HEK293 (cell line): ENCODE data around the gene DUSP1.
A peak's percentile ranks its signal among the peaks of the same experiment; 100 is the strongest.

Source experiments
- BCL11B ChIP-seq: fragments of 450-650 bp; formaldehyde crosslinking; IDR thresholded peaks from 2 replicates; pipeline ENCODE4 v1.5.1; 2016; ENCODE audit warnings: low read depth, missing biosample characterization, missing genetic modification characterization
- PBX3 ChIP-seq: sonication (generic); formaldehyde crosslinking; IDR thresholded peaks from 2 replicates; pipeline ENCODE4 v1.8.1; 2022; ENCODE audit warnings: mild to moderate bottlenecking, moderate library complexity, missing genetic modification reagents
- PRDM6 ChIP-seq: fragments of 450-650 bp; formaldehyde crosslinking; IDR thresholded peaks from 2 replicates; pipeline ENCODE4 v1.5.1; 2017; ENCODE audit warnings: missing biosample characterization, missing genetic modification characterization
- SP3 ChIP-seq: fragments of 450-650 bp; formaldehyde crosslinking; IDR thresholded peaks from 2 replicates; pipeline ENCODE4 v1.5.1; 2016; ENCODE audit warnings: missing biosample characterization, missing genetic modification characterization
- ZBTB6 ChIP-seq: fragments of 450-650 bp; formaldehyde crosslinking; IDR thresholded peaks from 2 replicates; pipeline ENCODE4 v1.5.1; 2017; ENCODE audit warnings: missing biosample characterization, missing genetic modification characterization
- ZNF10 ChIP-seq: fragments of 450-650 bp; formaldehyde crosslinking; IDR thresholded peaks from 2 replicates; pipeline ENCODE4 v1.5.1; 2017; ENCODE audit warnings: missing biosample characterization, missing genetic modification characterization
- ZNF138 ChIP-seq: fragments of 450-650 bp; formaldehyde crosslinking; IDR thresholded peaks from 2 replicates; pipeline ENCODE4 v1.5.1; 2016; ENCODE audit warnings: missing biosample characterization, missing genetic modification characterization, borderline replicate concordance
- ZNF157 ChIP-seq: fragments of 450-650 bp; formaldehyde crosslinking; IDR thresholded peaks from 2 replicates; pipeline ENCODE4 v1.5.1; 2016; ENCODE audit warnings: missing biosample characterization, missing genetic modification characterization
- ZNF19 ChIP-seq: fragments of 450-650 bp; formaldehyde crosslinking; IDR thresholded peaks from 2 replicates; pipeline ENCODE4; 2016; ENCODE audit warnings: missing biosample characterization, missing genetic modification characterization, low read depth
- ZNF23 ChIP-seq: fragments of 450-650 bp; formaldehyde crosslinking; IDR thresholded peaks from 2 replicates; pipeline ENCODE4 v1.5.1; 2016; ENCODE audit warnings: missing biosample characterization, missing genetic modification characterization, borderline replicate concordance
- ZNF302 ChIP-seq: fragments of 450-650 bp; formaldehyde crosslinking; IDR thresholded peaks from 2 replicates; pipeline ENCODE4 v1.5.1; 2016; ENCODE audit warnings: missing biosample characterization, missing genetic modification characterization, low read depth
- ZNF311 ChIP-seq: fragments of 450-650 bp; formaldehyde crosslinking; IDR thresholded peaks from 2 replicates; pipeline ENCODE4 v1.5.1; 2017; ENCODE audit warnings: missing biosample characterization, missing genetic modification characterization, borderline replicate concordance
- ZNF394 ChIP-seq: fragments of 450-650 bp; formaldehyde crosslinking; IDR thresholded peaks from 2 replicates; pipeline ENCODE4 v1.5.1; 2016; ENCODE audit warnings: missing biosample characterization, missing genetic modification characterization, mild to moderate bottlenecking, moderate library complexity, borderline replicate concordance
- ZNF623 ChIP-seq: fragments of 450-650 bp; formaldehyde crosslinking; IDR thresholded peaks from 2 replicates; pipeline ENCODE4 v1.5.1; 2016; ENCODE audit warnings: missing biosample characterization, missing genetic modification characterization
- ZNF660 ChIP-seq: fragments of 450-650 bp; IDR thresholded peaks from 2 replicates; pipeline ENCODE4 v1.5.1; 2018; ENCODE audit warnings: missing biosample characterization, mild to moderate bottlenecking, missing genetic modification characterization
- ZNF677 ChIP-seq: fragments of 450-650 bp; IDR thresholded peaks from 2 replicates; pipeline ENCODE4 v1.5.0; 2018; ENCODE audit warnings: missing biosample characterization, mild to moderate bottlenecking, missing genetic modification characterization, moderate library complexity
- ZNF776 ChIP-seq: fragments of 450-650 bp; formaldehyde crosslinking; IDR thresholded peaks from 2 replicates; pipeline ENCODE4 v1.5.0; 2017; ENCODE audit warnings: missing biosample characterization, missing genetic modification characterization, borderline replicate concordance
- ZSCAN30 ChIP-seq: fragments of 450-650 bp; IDR thresholded peaks from 2 replicates; pipeline ENCODE4 v1.5.1; 2018; ENCODE audit warnings: missing biosample characterization, mild to moderate bottlenecking, missing genetic modification characterization, moderate library complexity
- TF ChIP-seq, protein P1 (sequence below): fragments of 450-650 bp; formaldehyde crosslinking; IDR thresholded peaks from 2 replicates; pipeline ENCODE4 v1.5.1; 2016; ENCODE audit warnings: missing biosample characterization, missing genetic modification characterization
- TF ChIP-seq, protein P2 (sequence below): IDR thresholded peaks from 2 replicates; pipeline ENCODE4 v1.6.1; 2011; ENCODE audit warnings: mild to moderate bottlenecking, low read depth, low read length, borderline replicate concordance
- TF ChIP-seq, protein P3 (sequence below): fragments of 450-650 bp; formaldehyde crosslinking; IDR thresholded peaks from 2 replicates; pipeline ENCODE4 v1.5.1; 2016; ENCODE audit warnings: missing biosample characterization, missing genetic modification characterization
- TF ChIP-seq, protein P4 (sequence below): fragments of 450-650 bp; formaldehyde crosslinking; IDR thresholded peaks from 2 replicates; pipeline ENCODE4 v1.5.1; 2016; ENCODE audit warnings: missing biosample characterization, missing genetic modification characterization, borderline replicate concordance

Gene DUSP1

DNA sequence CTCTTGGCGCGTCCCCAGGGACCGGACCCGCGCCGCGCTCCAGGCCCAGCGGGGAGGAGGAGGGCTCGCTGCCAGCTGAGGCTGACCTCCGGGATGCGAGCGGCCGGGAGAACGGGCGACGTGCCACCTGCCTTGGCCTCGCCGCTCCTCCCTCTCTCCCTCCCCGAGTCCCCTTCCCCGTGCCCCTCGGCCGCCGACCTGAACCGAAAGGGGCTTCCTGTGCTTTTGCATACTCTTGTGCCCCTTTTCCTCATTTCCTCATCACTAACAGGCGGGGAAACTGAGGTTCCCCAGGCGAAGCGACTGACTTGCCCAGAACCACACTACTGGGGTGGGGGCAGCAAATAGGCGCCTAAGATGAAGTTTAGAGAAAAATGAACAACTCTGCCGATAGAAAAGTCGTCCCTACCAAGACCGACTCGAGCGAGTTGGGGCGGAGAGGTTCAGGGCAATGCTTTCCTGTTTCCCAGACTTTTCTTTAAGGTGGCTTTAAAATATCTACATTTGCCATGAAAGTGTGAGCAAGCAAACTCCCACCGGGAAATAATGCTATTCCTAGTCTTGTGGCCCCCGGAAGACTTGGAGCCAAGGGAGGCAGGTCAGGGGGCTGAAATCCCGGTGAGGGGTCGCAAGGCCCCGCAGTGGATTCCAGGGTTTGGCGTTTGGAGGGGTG, 580 bp upstream of the DUSP1 start (continued):
- no peak; the same call in 1 of the 2 replicates for TF ChIP-seq PRDM6
- TF ChIP-seq ZNF10 (tag by site-specific recombination): peak; percentile 25; the same call in 1 of the 2 replicates
- no peak for TF ChIP-seq ZNF623 (tag by site-specific recombination)
- no peak for TF ChIP-seq ZNF138 (tag by site-specific recombination)
- no peak; the same call in 1 of the 2 replicates for TF ChIP-seq BCL11B (tag by site-specific recombination)
- TF ChIP-seq, protein P1, sequence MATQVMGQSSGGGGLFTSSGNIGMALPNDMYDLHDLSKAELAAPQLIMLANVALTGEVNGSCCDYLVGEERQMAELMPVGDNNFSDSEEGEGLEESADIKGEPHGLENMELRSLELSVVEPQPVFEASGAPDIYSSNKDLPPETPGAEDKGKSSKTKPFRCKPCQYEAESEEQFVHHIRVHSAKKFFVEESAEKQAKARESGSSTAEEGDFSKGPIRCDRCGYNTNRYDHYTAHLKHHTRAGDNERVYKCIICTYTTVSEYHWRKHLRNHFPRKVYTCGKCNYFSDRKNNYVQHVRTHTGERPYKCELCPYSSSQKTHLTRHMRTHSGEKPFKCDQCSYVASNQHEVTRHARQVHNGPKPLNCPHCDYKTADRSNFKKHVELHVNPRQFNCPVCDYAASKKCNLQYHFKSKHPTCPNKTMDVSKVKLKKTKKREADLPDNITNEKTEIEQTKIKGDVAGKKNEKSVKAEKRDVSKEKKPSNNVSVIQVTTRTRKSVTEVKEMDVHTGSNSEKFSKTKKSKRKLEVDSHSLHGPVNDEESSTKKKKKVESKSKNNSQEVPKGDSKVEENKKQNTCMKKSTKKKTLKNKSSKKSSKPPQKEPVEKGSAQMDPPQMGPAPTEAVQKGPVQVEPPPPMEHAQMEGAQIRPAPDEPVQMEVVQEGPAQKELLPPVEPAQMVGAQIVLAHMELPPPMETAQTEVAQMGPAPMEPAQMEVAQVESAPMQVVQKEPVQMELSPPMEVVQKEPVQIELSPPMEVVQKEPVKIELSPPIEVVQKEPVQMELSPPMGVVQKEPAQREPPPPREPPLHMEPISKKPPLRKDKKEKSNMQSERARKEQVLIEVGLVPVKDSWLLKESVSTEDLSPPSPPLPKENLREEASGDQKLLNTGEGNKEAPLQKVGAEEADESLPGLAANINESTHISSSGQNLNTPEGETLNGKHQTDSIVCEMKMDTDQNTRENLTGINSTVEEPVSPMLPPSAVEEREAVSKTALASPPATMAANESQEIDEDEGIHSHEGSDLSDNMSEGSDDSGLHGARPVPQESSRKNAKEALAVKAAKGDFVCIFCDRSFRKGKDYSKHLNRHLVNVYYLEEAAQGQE (tag by site-specific recombination): no peak
- no peak for TF ChIP-seq ZNF660 (tag by site-specific recombination)
- no peak for TF ChIP-seq SP3
- no peak for TF ChIP-seq ZNF302 (tag by site-specific recombination)
- TF ChIP-seq, protein P2, sequence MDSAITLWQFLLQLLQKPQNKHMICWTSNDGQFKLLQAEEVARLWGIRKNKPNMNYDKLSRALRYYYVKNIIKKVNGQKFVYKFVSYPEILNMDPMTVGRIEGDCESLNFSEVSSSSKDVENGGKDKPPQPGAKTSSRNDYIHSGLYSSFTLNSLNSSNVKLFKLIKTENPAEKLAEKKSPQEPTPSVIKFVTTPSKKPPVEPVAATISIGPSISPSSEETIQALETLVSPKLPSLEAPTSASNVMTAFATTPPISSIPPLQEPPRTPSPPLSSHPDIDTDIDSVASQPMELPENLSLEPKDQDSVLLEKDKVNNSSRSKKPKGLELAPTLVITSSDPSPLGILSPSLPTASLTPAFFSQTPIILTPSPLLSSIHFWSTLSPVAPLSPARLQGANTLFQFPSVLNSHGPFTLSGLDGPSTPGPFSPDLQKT: no peak
- 0 out of 2 replicates have a peak, but pooled peaks have one; percentile 37 for TF ChIP-seq ZBTB6 (tag by site-specific recombination)
- 0 out of 2 replicates have a peak, but pooled peaks have one; percentile 68 for TF ChIP-seq PBX3 (CRISPR knock-in tag)
- no peak for TF ChIP-seq ZNF19 (tag by site-specific recombination)
- TF ChIP-seq, protein P3, sequence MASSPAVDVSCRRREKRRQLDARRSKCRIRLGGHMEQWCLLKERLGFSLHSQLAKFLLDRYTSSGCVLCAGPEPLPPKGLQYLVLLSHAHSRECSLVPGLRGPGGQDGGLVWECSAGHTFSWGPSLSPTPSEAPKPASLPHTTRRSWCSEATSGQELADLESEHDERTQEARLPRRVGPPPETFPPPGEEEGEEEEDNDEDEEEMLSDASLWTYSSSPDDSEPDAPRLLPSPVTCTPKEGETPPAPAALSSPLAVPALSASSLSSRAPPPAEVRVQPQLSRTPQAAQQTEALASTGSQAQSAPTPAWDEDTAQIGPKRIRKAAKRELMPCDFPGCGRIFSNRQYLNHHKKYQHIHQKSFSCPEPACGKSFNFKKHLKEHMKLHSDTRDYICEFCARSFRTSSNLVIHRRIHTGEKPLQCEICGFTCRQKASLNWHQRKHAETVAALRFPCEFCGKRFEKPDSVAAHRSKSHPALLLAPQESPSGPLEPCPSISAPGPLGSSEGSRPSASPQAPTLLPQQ (tag by site-specific recombination): no peak; the same call in 1 of the 2 replicates
- TF ChIP-seq, protein P4, sequence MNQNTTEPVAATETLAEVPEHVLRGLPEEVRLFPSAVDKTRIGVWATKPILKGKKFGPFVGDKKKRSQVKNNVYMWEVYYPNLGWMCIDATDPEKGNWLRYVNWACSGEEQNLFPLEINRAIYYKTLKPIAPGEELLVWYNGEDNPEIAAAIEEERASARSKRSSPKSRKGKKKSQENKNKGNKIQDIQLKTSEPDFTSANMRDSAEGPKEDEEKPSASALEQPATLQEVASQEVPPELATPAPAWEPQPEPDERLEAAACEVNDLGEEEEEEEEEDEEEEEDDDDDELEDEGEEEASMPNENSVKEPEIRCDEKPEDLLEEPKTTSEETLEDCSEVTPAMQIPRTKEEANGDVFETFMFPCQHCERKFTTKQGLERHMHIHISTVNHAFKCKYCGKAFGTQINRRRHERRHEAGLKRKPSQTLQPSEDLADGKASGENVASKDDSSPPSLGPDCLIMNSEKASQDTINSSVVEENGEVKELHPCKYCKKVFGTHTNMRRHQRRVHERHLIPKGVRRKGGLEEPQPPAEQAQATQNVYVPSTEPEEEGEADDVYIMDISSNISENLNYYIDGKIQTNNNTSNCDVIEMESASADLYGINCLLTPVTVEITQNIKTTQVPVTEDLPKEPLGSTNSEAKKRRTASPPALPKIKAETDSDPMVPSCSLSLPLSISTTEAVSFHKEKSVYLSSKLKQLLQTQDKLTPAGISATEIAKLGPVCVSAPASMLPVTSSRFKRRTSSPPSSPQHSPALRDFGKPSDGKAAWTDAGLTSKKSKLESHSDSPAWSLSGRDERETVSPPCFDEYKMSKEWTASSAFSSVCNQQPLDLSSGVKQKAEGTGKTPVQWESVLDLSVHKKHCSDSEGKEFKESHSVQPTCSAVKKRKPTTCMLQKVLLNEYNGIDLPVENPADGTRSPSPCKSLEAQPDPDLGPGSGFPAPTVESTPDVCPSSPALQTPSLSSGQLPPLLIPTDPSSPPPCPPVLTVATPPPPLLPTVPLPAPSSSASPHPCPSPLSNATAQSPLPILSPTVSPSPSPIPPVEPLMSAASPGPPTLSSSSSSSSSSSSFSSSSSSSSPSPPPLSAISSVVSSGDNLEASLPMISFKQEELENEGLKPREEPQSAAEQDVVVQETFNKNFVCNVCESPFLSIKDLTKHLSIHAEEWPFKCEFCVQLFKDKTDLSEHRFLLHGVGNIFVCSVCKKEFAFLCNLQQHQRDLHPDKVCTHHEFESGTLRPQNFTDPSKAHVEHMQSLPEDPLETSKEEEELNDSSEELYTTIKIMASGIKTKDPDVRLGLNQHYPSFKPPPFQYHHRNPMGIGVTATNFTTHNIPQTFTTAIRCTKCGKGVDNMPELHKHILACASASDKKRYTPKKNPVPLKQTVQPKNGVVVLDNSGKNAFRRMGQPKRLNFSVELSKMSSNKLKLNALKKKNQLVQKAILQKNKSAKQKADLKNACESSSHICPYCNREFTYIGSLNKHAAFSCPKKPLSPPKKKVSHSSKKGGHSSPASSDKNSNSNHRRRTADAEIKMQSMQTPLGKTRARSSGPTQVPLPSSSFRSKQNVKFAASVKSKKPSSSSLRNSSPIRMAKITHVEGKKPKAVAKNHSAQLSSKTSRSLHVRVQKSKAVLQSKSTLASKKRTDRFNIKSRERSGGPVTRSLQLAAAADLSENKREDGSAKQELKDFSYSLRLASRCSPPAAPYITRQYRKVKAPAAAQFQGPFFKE (tag by site-specific recombination): no peak
- peak; percentile 85 for TF ChIP-seq ZSCAN30 (tag by site-specific recombination)
- no peak for TF ChIP-seq ZNF157 (tag by site-specific recombination)
- no peak for TF ChIP-seq ZNF394
- no peak for TF ChIP-seq ZNF23 (tag by site-specific recombination)
- TF ChIP-seq ZNF311 (tag by site-specific recombination): no peak
- TF ChIP-seq ZNF776 (tag by site-specific recombination): no peak
- TF ChIP-seq ZNF677 (tag by site-specific recombination): no peak
